HG03354 (cell line): ENCODE results near the gene BRMS1.

Experiments used
- ATAC-seq: cut with Tn5 transposase; IDR thresholded peaks from one replicate; pipeline ENCODE4 v1.9.1; 2021; ENCODE audit warnings: mild to moderate bottlenecking; ENCODE audit not compliant: unreplicated experiment, poor library complexity, severe bottlenecking

Gene BRMS1

GRCh38 chr11:66289548-66290329, 55.2 kb downstream of the BRMS1 start:
- ATAC-seq, result peak; percentile 42

- peak; percentile 90 for ATAC-seq
Measured at GRCh38 chr11:66288671-66289547, 56.0 kb downstream of the BRMS1 start, which contains the start of gene YIF1A. Gene YIF1A (minus strand): TSS chr11:66289143. CDS start chr11:66288985, 158 bp downstream.

- ATAC-seq, result no peak
Measured at GRCh38 chr11:66287889-66288670, 56.8 kb downstream of the BRMS1 start.
